Epithelial cell of proximal tubule (primary cell): ENCODE measurements around the gene ABHD16A. TPM values are rescaled to one million over a fixed set of nuclear protein-coding genes. Genes with fewer than 3 reads are reported as not detected.

Experiments used
- DNase-seq: peaks from one replicate; pipeline ENCODE4 v3.0.0-alpha.2; 2011; ENCODE audit warnings: low read depth
- H3K4me3 ChIP-seq: 2 replicates; pipeline ENCODE4 v1.5.1; 2011; ENCODE audit warnings: low read depth, mild to moderate bottlenecking, low read length
- CTCF ChIP-seq: conservative IDR thresholded peaks from 2 replicates; pipeline ENCODE4 v1.5.1; 2012; ENCODE audit warnings: low read depth, mild to moderate bottlenecking, low read length
- total RNA-seq: library from RNA; depleted of rRNA; stranded (reverse); fragments of >200 nt; gene quantifications from 2 replicates; pipeline ENCODE4 v1.2.3, GENCODE V29; 2015

Gene ABHD16A
- total RNA-seq, 1 donor from 2014 or later = 25.4 TPM

GRCh38 chr6:31642798-31643570 is 60.1 kb downstream of the ABHD16A start:
- no peak for DNase-seq
- no peak for TF ChIP-seq CTCF

GRCh38 chr6:31641370-31641769 is 61.8 kb downstream of the ABHD16A start:
- no peak for TF ChIP-seq CTCF
- no peak overlapping the region for H3K4me3 ChIP-seq
- DNase-seq = no peak

More at GRCh38 chr6:31642798-31643570, 60.1 kb downstream of the ABHD16A start:
- H3K4me3 ChIP-seq = no peak overlapping the region

GRCh38 chr6:31640612-31641011 is 62.5 kb downstream of the ABHD16A start:
- DNase-seq = no peak
- H3K4me3 ChIP-seq = no peak overlapping the region
- no peak for TF ChIP-seq CTCF

GRCh38 chr6:31639449-31639861 is 63.7 kb downstream of the ABHD16A start:
- TF ChIP-seq CTCF = no peak
- DNase-seq = no peak
- no peak overlapping the region for H3K4me3 ChIP-seq

GRCh38 chr6:31639043-31639442 is 64.1 kb downstream of the ABHD16A start:
- H3K4me3 ChIP-seq = no peak overlapping the region
- no peak for DNase-seq
- no peak for TF ChIP-seq CTCF

Other genes starting within 250 kb of the ABHD16A start
- 13.0 and 40.9 TPM in 2 replicates for gene MICB, start 205.2 kb downstream of the ABHD16A start, total RNA-seq
- not detected in 2 replicates for gene MCCD1, start 174.4 kb downstream of the ABHD16A start, total RNA-seq
- 304 and 669 TPM in 2 replicates for gene DDX39B, start 161.3 kb downstream of the ABHD16A start, total RNA-seq
- gene ATP6V1G2, start 156.7 kb downstream of the ABHD16A start, total RNA-seq = 0.14 and 0.52 TPM in 2 replicates
- gene NFKBIL1, start 155.7 kb downstream of the ABHD16A start, total RNA-seq = 11.8 and 17.8 TPM in 2 replicates
- not detected in 2 replicates for gene LTA, start 131.0 kb downstream of the ABHD16A start, total RNA-seq
- 13.9 and 14.2 TPM in 2 replicates for gene TNF, start 127.8 kb downstream of the ABHD16A start, total RNA-seq
- 12.0 and 50.8 TPM in 2 replicates for gene LTB, start 120.9 kb downstream of the ABHD16A start, total RNA-seq
- not detected in 2 replicates for gene LST1, start 117.0 kb downstream of the ABHD16A start, total RNA-seq
- not detected in 2 replicates for gene NCR3, start 110.3 kb downstream of the ABHD16A start, total RNA-seq
- gene AIF1, start 88.1 kb downstream of the ABHD16A start, total RNA-seq = not detected in 2 replicates
- gene PRRC2A, start 82.6 kb downstream of the ABHD16A start, total RNA-seq = 81.2 and 93.0 TPM in 2 replicates
- 307 and 331 TPM in 2 replicates for gene BAG6, start 50.7 kb downstream of the ABHD16A start, total RNA-seq
- 0.72 and 0.81 TPM in 2 replicates for gene APOM, start 47.4 kb downstream of the ABHD16A start, total RNA-seq
- gene C6orf47, start 42.5 kb downstream of the ABHD16A start, total RNA-seq = 17.2 and 19.3 TPM in 2 replicates
- 16.0 and 32.9 TPM in 2 replicates for gene GPANK1, start 38.3 kb downstream of the ABHD16A start, total RNA-seq
- 313 and 435 TPM in 2 replicates for gene CSNK2B, start 37.2 kb downstream of the ABHD16A start, total RNA-seq
- gene LY6G5B, start 33.3 kb downstream of the ABHD16A start, total RNA-seq = 1.1 and 4.0 TPM in 2 replicates
- gene LY6G5C, start 22.3 kb downstream of the ABHD16A start, total RNA-seq = 0.94 and 1.1 TPM in 2 replicates
- gene LY6G6F, start 3.5 kb upstream of the ABHD16A start, total RNA-seq = not detected in 2 replicates
- not detected in 2 replicates for gene LY6G6D, start 12.0 kb upstream of the ABHD16A start, total RNA-seq
- not detected in 2 replicates for gene LY6G6C, start 18.4 kb upstream of the ABHD16A start, total RNA-seq
- not detected in 2 replicates for gene MPIG6B, start 20.0 kb upstream of the ABHD16A start, total RNA-seq
- gene DDAH2, start 26.0 kb upstream of the ABHD16A start, total RNA-seq = 61.1 and 87.2 TPM in 2 replicates
- 938 and 1,262 TPM in 2 replicates for gene CLIC1, start 33.2 kb upstream of the ABHD16A start, total RNA-seq
- 18.4 and 30.4 TPM in 2 replicates for gene MSH5, start 36.7 kb upstream of the ABHD16A start, total RNA-seq
- gene SAPCD1, start 59.3 kb upstream of the ABHD16A start, total RNA-seq = 0.94 and 4.4 TPM in 2 replicates
- gene VWA7, start 74.0 kb upstream of the ABHD16A start, total RNA-seq = 0.65 and 2.2 TPM in 2 replicates
- gene VARS1, start 92.4 kb upstream of the ABHD16A start, total RNA-seq = 113 and 166 TPM in 2 replicates
- 112 and 157 TPM in 2 replicates for gene LSM2, start 103.6 kb upstream of the ABHD16A start, total RNA-seq
- 0.29 and 0.35 TPM in 2 replicates for gene HSPA1L, start 112.0 kb upstream of the ABHD16A start, total RNA-seq
- gene HSPA1A, start 112.2 kb upstream of the ABHD16A start, total RNA-seq = 116 and 139 TPM in 2 replicates
- gene HSPA1B, start 124.4 kb upstream of the ABHD16A start, total RNA-seq = 58.4 and 136 TPM in 2 replicates
- gene NEU1, start 159.5 kb upstream of the ABHD16A start, total RNA-seq = 65.2 and 68.6 TPM in 2 replicates
- 12.4 and 24.0 TPM in 2 replicates for gene SLC44A4, start 175.7 kb upstream of the ABHD16A start, total RNA-seq
- gene EHMT2, start 194.4 kb upstream of the ABHD16A start, total RNA-seq = 44.0 and 54.6 TPM in 2 replicates
- gene ZBTB12, start 198.8 kb upstream of the ABHD16A start, total RNA-seq = 1.5 TPM in 2 replicates
- not detected in 2 replicates for gene C2, start 224.4 kb upstream of the ABHD16A start, total RNA-seq
- gene CFB, start 242.8 kb upstream of the ABHD16A start, total RNA-seq = 0.81 and 2.2 TPM in 2 replicates